HepG2 (cell line): Measurements from ENCODE around the gene FGF3. TPM values are rescaled to one million over a fixed set of nuclear protein-coding genes. Genes with fewer than 3 reads are reported as not detected.

Experiments used
- ATAC-seq: fragments of 200-7000 bp; cut with Tn5 transposase; 3 replicates; pipeline ENCODE4 v1.9.1; 2020; ENCODE audit warnings: mild to moderate bottlenecking, moderate library complexity
- BruUV-seq: library from RNA; stranded (reverse); fragments of 400-500 nt; replicated peaks from 2 replicates; lab custom pipeline; 2021; lab: Mats Ljungman, UMichigan
- CTCF ChIA-PET: fragments of 300-600 bp; formaldehyde crosslinking; extraction: SDS; loops from one replicate; lab custom pipeline; 2021; ENCODE audit warnings: low total read pairs, inconsistent platforms, low intra/inter-chr PET ratio; lab: Yijun Ruan, JAX
- POLR2A ChIA-PET: fragments of 350-600 bp; sonication (Branson Sonifier 250); formaldehyde crosslinking; loops from one replicate; lab custom pipeline; 2020; ENCODE audit warnings: antibody characterized with exemption, inconsistent platforms; lab: Yijun Ruan, JAX
- DNase-seq: peaks from one replicate; pipeline ENCODE4 v3.0.0-alpha.2; 2015; ENCODE audit warnings: low spot score
- FAIRE-seq: peaks from 3 replicates; lab custom pipeline; 2011; peaks lifted over from hg19 to GRCh38; lab: Jason Lieb, UNC
- H2AFZ ChIP-seq: one replicate; pipeline ENCODE4 v1.6.1; 2011; ENCODE audit warnings: low read length, inconsistent platforms
- H3K27ac ChIP-seq: fragments of 300-600 bp; 3 replicates; pipeline ENCODE4 v1.8.0; 2011; ENCODE audit warnings: mixed run types, mild to moderate bottlenecking, mixed read lengths, low read length, inconsistent platforms; ENCODE audit not compliant: insufficient read depth; ENCODE audit errors: extremely low read length
- H3K27me3 ChIP-seq, 2 experiments: fragments of 200-600 bp in 1 of 2; 2 replicates in 1 of 2; 3 replicates in 1 of 2; pipeline versions ENCODE4 v1.6.0 to v1.8.0; 2011; ENCODE audit warnings: low read length in 2 of 2, mild to moderate bottlenecking in 2 of 2, moderate library complexity in 2 of 2, inconsistent platforms in 1 of 2; ENCODE audit not compliant: insufficient read depth in 2 of 2, control insufficient read depth in 1 of 2
- H3K36me3 ChIP-seq, 2 experiments: fragments of 200-600 bp in 1 of 2; replicated peaks in 1 of 2; 2 replicates in 1 of 2; 3 replicates in 1 of 2; pipeline versions ENCODE4 v1.5.1 to v1.8.0; 2011; ENCODE audit warnings: low read length in 2 of 2, inconsistent platforms in 1 of 2; ENCODE audit not compliant: insufficient read depth in 2 of 2, control insufficient read depth in 1 of 2
- H3K4me1 ChIP-seq: 2 replicates; pipeline ENCODE4 v1.5.1; 2012; ENCODE audit warnings: low read length, inconsistent platforms; ENCODE audit not compliant: insufficient read depth
- H3K4me2 ChIP-seq: 2 replicates; pipeline ENCODE4 v1.6.0; 2011; ENCODE audit warnings: low read depth, low read length, inconsistent platforms
- H3K4me3 ChIP-seq, 3 experiments: fragments of 200-600 bp in 1 of 3; sonication (generic), shearing (Covaris generic) in 1 of 3; replicated peaks in 1 of 3; 2 replicates each; pipeline ENCODE4 v1.5.1; 2011 to 2016; ENCODE audit warnings: low read length in 3 of 3, inconsistent platforms in 2 of 3, low read depth in 2 of 3, mild to moderate bottlenecking in 2 of 3, control low read depth in 1 of 3, mixed read lengths in 1 of 3; ENCODE audit not compliant: insufficient read depth in 1 of 3
- H3K79me2 ChIP-seq: one replicate; pipeline ENCODE4 v1.6.1; 2011; ENCODE audit warnings: low read length, inconsistent platforms; ENCODE audit not compliant: insufficient read depth
- H3K9ac ChIP-seq: 2 replicates; pipeline ENCODE4 v1.6.0; 2011; ENCODE audit warnings: mild to moderate bottlenecking, low read depth, low read length, inconsistent platforms; ENCODE audit not compliant: insufficient read depth
- H3K9me3 ChIP-seq: 2 replicates; pipeline ENCODE4 v1.5.1; 2012; ENCODE audit warnings: mild to moderate bottlenecking, low read length
- H4K20me1 ChIP-seq: 2 replicates; pipeline ENCODE4 v1.6.0; 2011; ENCODE audit warnings: inconsistent platforms, mild to moderate bottlenecking, low read length, moderate library complexity; ENCODE audit not compliant: insufficient read depth
- AGO2 ChIP-seq: fragments of 200-400 bp; formaldehyde crosslinking; optimal IDR thresholded peaks from 2 replicates; pipeline ENCODE3; 2017; ENCODE audit warnings: mild to moderate bottlenecking, low read depth, low read length, moderate library complexity
- ARID2 ChIP-seq: sonication (generic); formaldehyde crosslinking; IDR thresholded peaks from 2 replicates; pipeline ENCODE4 v1.8.1; 2022; ENCODE audit warnings: mild to moderate bottlenecking, missing genetic modification reagents, borderline replicate concordance
- MTA1 ChIP-seq: sonication (generic); formaldehyde crosslinking; IDR thresholded peaks from 2 replicates; pipeline ENCODE4 v1.4.0; 2020; ENCODE audit warnings: missing genetic modification reagents, mild to moderate bottlenecking, borderline replicate concordance
- MXI1 ChIP-seq: IDR thresholded peaks from 3 replicates; pipeline ENCODE4 v1.6.1; 2012; ENCODE audit warnings: low read depth, low read length, inconsistent platforms, borderline replicate concordance
- NCOA1 ChIP-seq: sonication (generic); formaldehyde crosslinking; IDR thresholded peaks from 2 replicates; pipeline ENCODE4 v1.9.0; 2021; ENCODE audit warnings: missing genetic modification reagents
- NFATC3 ChIP-seq: sonication (generic); formaldehyde crosslinking; IDR thresholded peaks from 2 replicates; pipeline ENCODE4 v1.5.1; 2020; ENCODE audit warnings: mild to moderate bottlenecking, missing genetic modification reagents
- NR3C1 ChIP-seq: sonication (generic); formaldehyde crosslinking; IDR thresholded peaks from 2 replicates; pipeline ENCODE4 v1.4.0; 2020; ENCODE audit warnings: missing genetic modification reagents
- NRL ChIP-seq: sonication (generic); formaldehyde crosslinking; IDR thresholded peaks from 2 replicates; pipeline ENCODE4 v1.5.0; 2020; ENCODE audit warnings: missing genetic modification reagents, mild to moderate bottlenecking, moderate library complexity, borderline replicate concordance
- SIN3A ChIP-seq: IDR thresholded peaks from 2 replicates; pipeline ENCODE4 v1.6.1; 2011; ENCODE audit warnings: low read depth, mild to moderate bottlenecking, control low read depth, low read length, borderline replicate concordance
- SP5 ChIP-seq: IDR thresholded peaks from 2 replicates; pipeline ENCODE4 v1.6.1; 2016; ENCODE audit warnings: low read depth, borderline replicate concordance
- TSC22D2 ChIP-seq: sonication (generic); formaldehyde crosslinking; IDR thresholded peaks from 2 replicates; pipeline ENCODE4 v1.5.1; 2020; ENCODE audit warnings: missing genetic modification reagents, mild to moderate bottlenecking, borderline replicate concordance
- XRCC5 ChIP-seq: fragments of 200-400 bp; formaldehyde crosslinking; optimal IDR thresholded peaks from 2 replicates; pipeline ENCODE3; 2017; ENCODE audit warnings: mild to moderate bottlenecking, low read length
- ZIK1 ChIP-seq: sonication (generic); formaldehyde crosslinking; IDR thresholded peaks from 2 replicates; pipeline ENCODE4 v1.5.0; 2020; ENCODE audit warnings: mild to moderate bottlenecking, low read depth, missing genetic modification reagents, borderline replicate concordance
- ZNF510 ChIP-seq: sonication (generic); formaldehyde crosslinking; IDR thresholded peaks from 2 replicates; pipeline ENCODE4 v1.4.0; 2020; ENCODE audit warnings: low read depth, mild to moderate bottlenecking, missing genetic modification reagents
- ZNF616 ChIP-seq: sonication (generic); formaldehyde crosslinking; IDR thresholded peaks from 2 replicates; pipeline ENCODE4 v1.5.0; 2020; ENCODE audit warnings: low read depth, mild to moderate bottlenecking, missing genetic modification reagents
- ZNF7 ChIP-seq: IDR thresholded peaks from 2 replicates; pipeline ENCODE4 v1.6.1; 2016; ENCODE audit warnings: missing biosample characterization, missing genetic modification reagents
- WGBS: methylation state at CpG from one replicate; pipeline ENCODE4 v1.1.6; 2017; ENCODE audit warnings: low lambda C conversion rate; 5-methylcytosine and 5-hydroxymethylcytosine counted together
- in situ Hi-C: cut with HindIII; loops from 2 replicates; pipeline ENCODE4 v1.10.0; 2017; ENCODE audit warnings: low pct_unique_long_range_greater_than_20kb; ENCODE audit not compliant: extremely low pct_ligation_motif_present
- intact Hi-C: fragments of 100-400 bp; cut with micrococcal nuclease; formaldehyde crosslinking; loops from one replicate; pipeline ENCODE4 v1.10.0; 2022; ENCODE audit not compliant: unreplicated experiment
- polyA plus RNA-seq, 8 experiments: library from polyadenylated mRNA; depleted of rRNA in 3 of 8; stranded (reverse) in 7 of 8; unstranded in 1 of 8; fragments of >200 nt; fragmentation: Illumina TruSeq in 4 of 8; extraction: Trizol in 4 of 8; gene quantifications; 2 replicates each; pipeline versions ENCODE4 v1.2.1 to v1.2.3, GENCODE V29; 2011 to 2016; ENCODE audit warnings: low read depth in 4 of 8, missing spikeins in 1 of 8, mixed read lengths in 1 of 8; ENCODE audit not compliant: insufficient read depth in 1 of 8
- total RNA-seq, 5 experiments: library from RNA; depleted of rRNA; stranded (reverse); fragments of >200 nt; fragmentation: Illumina TruSeq; extraction: Trizol; gene quantifications; 2 replicates each; pipeline ENCODE4 v1.2.3, GENCODE V29; 2016; ENCODE audit warnings: low read depth in 1 of 5
- TF ChIP-seq, protein P1 (sequence below): sonication (generic); formaldehyde crosslinking; IDR thresholded peaks from 2 replicates; pipeline ENCODE4 v1.4.0; 2020; ENCODE audit warnings: missing genetic modification reagents, borderline replicate concordance
- TF ChIP-seq, protein P2 (sequence below): sonication (generic); formaldehyde crosslinking; IDR thresholded peaks from 2 replicates; pipeline ENCODE4 v1.5.1; 2020; ENCODE audit warnings: mild to moderate bottlenecking, missing genetic modification reagents, moderate library complexity
- TF ChIP-seq, protein P3 (sequence below): sonication (generic); formaldehyde crosslinking; IDR thresholded peaks from 2 replicates; pipeline ENCODE4 v1.4.0; 2020; ENCODE audit warnings: mild to moderate bottlenecking, missing genetic modification reagents

FGF3 gene
- total and polyA plus RNA-seq, 2 of the 13 experiments (the other 11 are each of a cell fraction or from before 2014, with no cell fraction given): not detected

DNA sequence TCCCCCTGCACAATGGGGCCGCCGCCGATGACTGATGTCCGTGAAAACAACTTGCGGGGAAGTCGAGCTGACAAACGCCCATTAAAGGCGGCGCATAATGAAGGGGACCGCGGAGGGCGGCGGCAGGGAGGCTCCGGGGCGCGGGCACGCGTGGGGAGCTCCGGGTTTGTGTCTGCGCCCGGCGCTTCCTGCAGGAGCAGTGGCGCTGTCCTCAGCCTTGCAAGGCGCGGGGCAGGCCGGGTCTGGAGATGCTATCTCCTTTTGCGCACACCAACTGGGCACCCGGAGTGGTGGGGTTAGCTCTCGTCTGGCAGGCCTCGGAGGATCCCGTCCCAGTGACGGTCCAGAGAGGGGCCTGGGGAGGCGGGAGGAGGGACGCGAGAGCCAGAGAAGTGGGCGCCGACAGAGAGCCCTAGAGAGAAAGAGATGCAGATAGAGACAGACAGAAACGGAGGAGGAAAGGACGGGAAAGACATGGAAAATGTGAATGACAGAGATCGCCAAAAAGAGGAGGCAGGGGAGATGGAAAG lies 390 bp upstream of the FGF3 start (continued):
- TF ChIP-seq, protein P1, sequence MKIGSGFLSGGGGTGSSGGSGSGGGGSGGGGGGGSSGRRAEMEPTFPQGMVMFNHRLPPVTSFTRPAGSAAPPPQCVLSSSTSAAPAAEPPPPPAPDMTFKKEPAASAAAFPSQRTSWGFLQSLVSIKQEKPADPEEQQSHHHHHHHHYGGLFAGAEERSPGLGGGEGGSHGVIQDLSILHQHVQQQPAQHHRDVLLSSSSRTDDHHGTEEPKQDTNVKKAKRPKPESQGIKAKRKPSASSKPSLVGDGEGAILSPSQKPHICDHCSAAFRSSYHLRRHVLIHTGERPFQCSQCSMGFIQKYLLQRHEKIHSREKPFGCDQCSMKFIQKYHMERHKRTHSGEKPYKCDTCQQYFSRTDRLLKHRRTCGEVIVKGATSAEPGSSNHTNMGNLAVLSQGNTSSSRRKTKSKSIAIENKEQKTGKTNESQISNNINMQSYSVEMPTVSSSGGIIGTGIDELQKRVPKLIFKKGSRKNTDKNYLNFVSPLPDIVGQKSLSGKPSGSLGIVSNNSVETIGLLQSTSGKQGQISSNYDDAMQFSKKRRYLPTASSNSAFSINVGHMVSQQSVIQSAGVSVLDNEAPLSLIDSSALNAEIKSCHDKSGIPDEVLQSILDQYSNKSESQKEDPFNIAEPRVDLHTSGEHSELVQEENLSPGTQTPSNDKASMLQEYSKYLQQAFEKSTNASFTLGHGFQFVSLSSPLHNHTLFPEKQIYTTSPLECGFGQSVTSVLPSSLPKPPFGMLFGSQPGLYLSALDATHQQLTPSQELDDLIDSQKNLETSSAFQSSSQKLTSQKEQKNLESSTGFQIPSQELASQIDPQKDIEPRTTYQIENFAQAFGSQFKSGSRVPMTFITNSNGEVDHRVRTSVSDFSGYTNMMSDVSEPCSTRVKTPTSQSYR (CRISPR knock-in tag): no peak
- TF ChIP-seq AGO2 (no peak), ZNF7 (no peak), XRCC5 (no peak)
- TF ChIP-seq, protein P2, sequence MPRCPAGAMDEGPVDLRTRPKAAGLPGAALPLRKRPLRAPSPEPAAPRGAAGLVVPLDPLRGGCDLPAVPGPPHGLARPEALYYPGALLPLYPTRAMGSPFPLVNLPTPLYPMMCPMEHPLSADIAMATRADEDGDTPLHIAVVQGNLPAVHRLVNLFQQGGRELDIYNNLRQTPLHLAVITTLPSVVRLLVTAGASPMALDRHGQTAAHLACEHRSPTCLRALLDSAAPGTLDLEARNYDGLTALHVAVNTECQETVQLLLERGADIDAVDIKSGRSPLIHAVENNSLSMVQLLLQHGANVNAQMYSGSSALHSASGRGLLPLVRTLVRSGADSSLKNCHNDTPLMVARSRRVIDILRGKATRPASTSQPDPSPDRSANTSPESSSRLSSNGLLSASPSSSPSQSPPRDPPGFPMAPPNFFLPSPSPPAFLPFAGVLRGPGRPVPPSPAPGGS (CRISPR knock-in tag): no peak

DNA sequence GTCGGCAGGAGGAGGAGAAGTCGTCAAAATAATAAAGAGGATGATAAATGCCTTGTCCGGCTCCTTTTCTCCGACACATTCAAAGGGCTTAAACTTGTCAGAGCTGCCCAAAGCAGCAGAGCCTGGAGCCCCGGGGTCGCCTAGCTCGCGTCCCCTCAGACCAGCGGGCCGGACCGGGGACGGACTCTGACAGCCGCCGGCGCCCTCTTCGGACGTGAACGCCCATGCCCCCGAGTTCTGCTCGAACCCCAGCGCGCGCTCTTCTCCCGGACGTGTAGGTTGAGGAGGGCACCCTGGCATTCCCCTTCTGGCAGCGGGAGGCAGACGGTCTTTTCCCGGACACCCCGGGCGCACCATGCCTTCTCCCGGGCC lies 999 bp downstream of the FGF3 start:
- intact Hi-C loops: no loop called here
- no peaks in the 10 kb centered on the region for H3K79me2 ChIP-seq
- no peak overlapping the region for H2AFZ ChIP-seq
- no peak overlapping the region for H3K27ac ChIP-seq
- in situ Hi-C loops: no loop called here
- no peaks in the 10 kb centered on the region for H4K20me1 ChIP-seq
- WGBS: 5% methylated on average over 13 of the region's 31 CpGs
- H3K9me3 ChIP-seq: no peaks in the 10 kb centered on the region
- no peak overlapping the region for H3K9ac ChIP-seq
- no peaks in the 10 kb centered on the region for H3K4me1 ChIP-seq
- ATAC-seq (no peak), DNase-seq (no peak), FAIRE-seq (no peak)
- H3K27me3 ChIP-seq: peaks cover 15 to 57% of the 10 kb centered on the region in 2 experiments; a peak in 4 of 5 replicates
- BruUV-seq: no TSS peak
- ChIA-PET POLR2A (no interaction called here), CTCF (no interaction called here)
- no peaks in the 10 kb centered on the region for H3K36me3 ChIP-seq
- no peak overlapping the region for H3K4me3 ChIP-seq
- no peak overlapping the region for H3K4me2 ChIP-seq
- TF ChIP-seq ZNF510: no peak
- TF ChIP-seq, protein P3, sequence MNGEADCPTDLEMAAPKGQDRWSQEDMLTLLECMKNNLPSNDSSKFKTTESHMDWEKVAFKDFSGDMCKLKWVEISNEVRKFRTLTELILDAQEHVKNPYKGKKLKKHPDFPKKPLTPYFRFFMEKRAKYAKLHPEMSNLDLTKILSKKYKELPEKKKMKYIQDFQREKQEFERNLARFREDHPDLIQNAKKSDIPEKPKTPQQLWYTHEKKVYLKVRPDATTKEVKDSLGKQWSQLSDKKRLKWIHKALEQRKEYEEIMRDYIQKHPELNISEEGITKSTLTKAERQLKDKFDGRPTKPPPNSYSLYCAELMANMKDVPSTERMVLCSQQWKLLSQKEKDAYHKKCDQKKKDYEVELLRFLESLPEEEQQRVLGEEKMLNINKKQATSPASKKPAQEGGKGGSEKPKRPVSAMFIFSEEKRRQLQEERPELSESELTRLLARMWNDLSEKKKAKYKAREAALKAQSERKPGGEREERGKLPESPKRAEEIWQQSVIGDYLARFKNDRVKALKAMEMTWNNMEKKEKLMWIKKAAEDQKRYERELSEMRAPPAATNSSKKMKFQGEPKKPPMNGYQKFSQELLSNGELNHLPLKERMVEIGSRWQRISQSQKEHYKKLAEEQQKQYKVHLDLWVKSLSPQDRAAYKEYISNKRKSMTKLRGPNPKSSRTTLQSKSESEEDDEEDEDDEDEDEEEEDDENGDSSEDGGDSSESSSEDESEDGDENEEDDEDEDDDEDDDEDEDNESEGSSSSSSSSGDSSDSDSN (CRISPR knock-in tag): no peak
- TF ChIP-seq MXI1: no peak
- TF ChIP-seq MTA1 (CRISPR knock-in tag): no peak
- no peak for TF ChIP-seq ZIK1 (CRISPR knock-in tag)
- no peak for TF ChIP-seq NRL (CRISPR knock-in tag)
- no peak for TF ChIP-seq ARID2 (CRISPR knock-in tag)
- no peak for TF ChIP-seq SIN3A
- no peak for TF ChIP-seq SP5 (CRISPR knock-in tag)
- TF ChIP-seq ZNF616: no peak
- TF ChIP-seq NFATC3 (CRISPR knock-in tag): no peak
- TF ChIP-seq NR3C1 (CRISPR knock-in tag): no peak
- TF ChIP-seq NCOA1: no peak
- TF ChIP-seq TSC22D2 (CRISPR knock-in tag): no peak
